ENCODE data around the gene ETF1.
"Not testable (repeated sequence)": the region's sequence is repeated elsewhere in the genome, so short reads cannot be mapped to it uniquely, and the experiment has no call there.

The ETF1 gene

DNA sequence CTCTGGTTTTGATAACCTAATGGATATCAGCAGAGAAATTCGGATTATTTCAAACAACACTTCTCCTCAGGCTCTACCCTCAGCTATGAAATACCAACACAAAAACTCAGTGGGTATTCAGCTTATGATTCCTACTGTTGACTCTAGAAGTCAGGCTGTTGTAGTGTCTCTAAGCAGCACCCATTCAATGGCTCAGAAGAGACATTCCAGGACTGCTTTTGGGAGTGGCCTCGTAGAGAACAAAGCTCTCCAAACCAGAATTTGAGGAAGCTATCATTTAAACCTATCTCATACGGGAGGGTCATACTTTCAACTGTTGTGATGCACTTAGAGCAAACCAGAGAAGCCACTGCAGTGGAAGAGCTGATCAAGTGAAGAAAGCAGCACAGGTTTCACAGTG is 34.1 kb downstream of the ETF1 start:
- Histone ChIP-seq H3K4me3 (ENCODE audit: low read length) (no peak overlapping the region), H3K9ac (ENCODE audit: low read length) (no peak overlapping the region), H3K4me1 (ENCODE audit: control insufficient read depth, insufficient read depth, low read length) (no peaks in the 10 kb centered on the region), H3K27me3 (ENCODE audit: control insufficient read depth, insufficient read depth, low read length) (no peaks in the 10 kb centered on the region), H3K36me3 (ENCODE audit: control insufficient read depth, insufficient read depth, low read length) (peaks cover 2% of the 10 kb centered on the region), H3K27ac (ENCODE audit: low read depth, low read length) (no peak overlapping the region)

DNA sequence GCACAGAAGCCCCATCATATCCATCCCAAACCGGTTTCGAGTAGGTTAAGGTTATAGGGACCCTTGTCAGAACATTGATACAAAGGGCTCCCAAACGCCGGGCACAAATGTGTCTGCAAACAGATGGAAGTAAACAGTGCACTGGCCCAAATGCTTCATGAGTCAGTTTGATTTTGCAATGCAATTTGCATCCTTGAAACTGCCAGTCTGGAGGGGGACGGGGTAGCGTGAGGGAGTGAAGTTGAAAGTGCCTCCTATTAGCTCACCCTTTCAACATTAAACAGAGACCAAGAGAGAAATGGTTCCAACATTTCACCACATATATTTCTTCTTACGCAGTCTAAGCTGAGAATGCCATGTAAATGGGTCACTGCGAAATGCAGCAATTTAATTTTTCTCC is 35.6 kb downstream of the ETF1 start:
- not testable (repeated sequence) for H3K27ac ChIP-seq (ENCODE audit: low read depth, low read length); H3K9ac ChIP-seq (ENCODE audit: low read length); H3K27me3 ChIP-seq (ENCODE audit: control insufficient read depth, insufficient read depth, low read length); H3K4me1 ChIP-seq (ENCODE audit: control insufficient read depth, insufficient read depth, low read length); H3K36me3 ChIP-seq (ENCODE audit: control insufficient read depth, insufficient read depth, low read length); H3K4me3 ChIP-seq (ENCODE audit: low read length)

DNA sequence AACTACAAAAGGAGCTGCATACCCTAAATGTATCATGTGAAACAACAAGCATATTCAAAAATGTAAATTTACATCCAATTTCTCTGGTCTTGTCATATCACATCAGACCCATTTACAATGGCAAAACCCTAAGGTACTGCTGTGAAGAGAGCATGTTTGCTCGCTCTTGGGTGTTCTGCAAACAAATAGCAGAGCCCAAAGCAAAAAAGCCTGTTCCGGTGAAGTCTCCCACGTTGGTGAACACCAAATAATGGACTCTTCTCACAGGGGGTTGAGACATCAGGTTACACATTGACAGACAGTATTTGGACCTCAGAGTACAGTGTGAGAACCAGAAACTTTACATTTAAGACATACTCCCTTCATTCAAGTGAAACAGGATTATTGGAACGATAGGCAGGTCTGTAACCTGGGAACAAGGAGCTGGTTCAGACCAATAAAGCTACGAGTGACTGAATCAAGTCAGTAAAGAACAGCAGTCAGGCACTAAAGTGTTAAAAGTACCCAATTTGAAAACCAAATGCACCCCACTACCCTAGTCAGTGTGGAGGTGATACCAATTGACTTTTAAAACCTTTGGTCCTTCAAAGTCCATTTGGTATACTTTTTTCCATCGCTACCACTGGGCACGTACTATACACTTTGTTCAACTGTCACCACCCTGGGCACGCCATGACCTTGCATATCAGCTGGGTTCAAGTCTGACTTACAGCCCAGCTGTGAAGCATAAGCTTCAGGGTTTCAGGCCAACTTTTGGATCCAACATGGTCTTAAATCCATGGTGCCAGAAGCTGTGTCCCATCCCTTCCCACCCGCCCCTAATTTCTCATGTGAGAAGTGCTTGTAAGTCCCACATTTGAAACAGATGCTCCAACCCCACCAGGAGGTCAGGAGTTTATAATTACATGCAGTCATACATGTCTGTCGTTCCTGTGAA is 36.4 kb downstream of the ETF1 start:
- Histone ChIP-seq H3K36me3 (ENCODE audit: control insufficient read depth, insufficient read depth, low read length) (no peaks in the 10 kb centered on the region), H3K9ac (ENCODE audit: low read length) (no peak overlapping the region), H3K27me3 (ENCODE audit: control insufficient read depth, insufficient read depth, low read length) (no peaks in the 10 kb centered on the region), H3K27ac (ENCODE audit: low read depth, low read length) (no peak overlapping the region), H3K4me3 (ENCODE audit: low read length) (no peak overlapping the region), H3K4me1 (ENCODE audit: control insufficient read depth, insufficient read depth, low read length) (peaks cover 4% of the 10 kb centered on the region)

DNA sequence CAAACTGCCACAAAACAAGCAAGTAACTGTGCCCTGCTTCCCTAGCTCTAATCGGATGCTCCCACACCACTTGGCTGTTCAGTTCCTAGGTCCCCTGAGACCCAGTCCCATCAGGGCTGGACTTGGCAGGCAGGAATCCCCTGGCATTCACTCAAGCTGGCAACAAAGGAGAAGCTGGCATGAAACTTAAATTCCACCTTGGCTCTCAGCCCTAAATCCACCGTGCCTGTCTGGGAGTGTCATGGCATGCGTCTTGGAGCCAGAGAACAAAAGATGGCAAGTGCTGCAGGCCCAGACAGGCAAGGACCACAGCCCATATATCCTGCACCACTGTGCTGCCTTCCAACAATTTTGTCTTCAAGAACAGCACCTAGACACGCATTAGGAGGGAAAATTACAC is 38.2 kb downstream of the ETF1 start:
- no peak overlapping the region for H3K27ac ChIP-seq (ENCODE audit: low read depth, low read length)
- peaks cover 4% of the 10 kb centered on the region for H3K4me1 ChIP-seq (ENCODE audit: control insufficient read depth, insufficient read depth, low read length)
- H3K36me3 ChIP-seq (ENCODE audit: control insufficient read depth, insufficient read depth, low read length): no peaks in the 10 kb centered on the region
- no peak overlapping the region for H3K9ac ChIP-seq (ENCODE audit: low read length)
- no peaks in the 10 kb centered on the region for H3K27me3 ChIP-seq (ENCODE audit: control insufficient read depth, insufficient read depth, low read length)
- no peak overlapping the region for H3K4me3 ChIP-seq (ENCODE audit: low read length)

DNA sequence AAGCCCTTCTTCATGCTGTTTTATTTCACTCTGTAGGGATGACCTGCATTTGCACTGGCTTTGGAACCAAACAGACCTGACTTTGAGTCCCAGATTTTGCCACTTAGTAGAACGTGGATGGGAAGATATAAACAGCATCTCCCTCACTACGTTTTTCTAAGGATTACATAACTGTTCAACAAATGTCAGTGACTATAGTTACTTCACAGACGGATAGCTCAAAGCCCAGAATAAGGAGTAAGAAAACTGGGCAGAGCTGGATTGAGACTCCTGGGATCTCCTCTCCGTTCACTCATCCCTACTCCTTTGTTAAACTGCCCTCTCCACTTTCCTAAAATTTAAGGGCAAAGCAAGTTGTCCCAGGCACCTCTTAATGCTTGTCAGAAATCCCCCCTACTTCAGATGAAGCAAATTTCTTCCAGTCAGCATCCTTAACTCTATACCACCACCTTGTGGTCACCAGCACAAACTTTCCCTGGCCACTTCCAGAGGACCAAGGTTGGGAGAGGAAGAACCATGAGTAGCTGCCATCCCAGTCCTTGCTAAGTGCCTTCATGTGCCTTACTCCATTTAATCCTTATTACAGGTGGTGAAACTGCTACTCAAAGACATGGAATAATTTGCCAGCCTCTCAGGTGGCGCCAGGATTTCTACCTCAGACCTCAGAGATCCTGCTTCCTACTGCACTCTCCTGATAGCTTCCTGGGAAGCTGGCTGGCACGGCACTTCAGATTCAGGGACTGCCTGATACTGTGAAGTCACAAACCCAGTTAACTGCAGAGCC is 39.4 kb downstream of the ETF1 start:
- H3K9ac ChIP-seq (ENCODE audit: low read length): no peak overlapping the region
- H3K36me3 ChIP-seq (ENCODE audit: control insufficient read depth, insufficient read depth, low read length): no peaks in the 10 kb centered on the region
- no peaks in the 10 kb centered on the region for H3K27me3 ChIP-seq (ENCODE audit: control insufficient read depth, insufficient read depth, low read length)
- H3K4me1 ChIP-seq (ENCODE audit: control insufficient read depth, insufficient read depth, low read length): peaks cover 4% of the 10 kb centered on the region
- no peak overlapping the region for H3K4me3 ChIP-seq (ENCODE audit: low read length)
- peak overlapping the region; percentile 3 for H3K27ac ChIP-seq (ENCODE audit: low read depth, low read length)

DNA sequence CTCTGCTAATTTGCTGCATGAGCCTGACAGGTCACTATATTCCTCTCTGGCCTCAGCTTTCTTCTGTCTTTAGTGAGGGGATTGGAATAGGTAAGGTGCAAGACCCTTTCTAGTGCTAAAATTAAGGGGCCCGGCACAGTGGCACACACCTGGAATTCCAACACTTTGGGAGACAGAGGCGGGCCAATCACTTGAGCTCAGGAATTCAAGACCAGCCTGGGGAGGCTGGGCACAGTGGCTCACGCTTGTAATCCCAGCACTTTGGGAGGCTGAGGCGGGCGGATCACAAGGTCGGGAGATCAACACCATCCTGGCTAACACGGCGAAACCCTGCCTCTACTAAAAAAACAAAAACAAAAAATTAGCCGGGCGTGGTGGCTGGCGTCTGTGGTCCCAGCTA is 40.5 kb downstream of the ETF1 start:
- H3K9ac ChIP-seq (ENCODE audit: low read length): no peak overlapping the region
- H3K4me3 ChIP-seq (ENCODE audit: low read length): no peak overlapping the region
- H3K4me1 ChIP-seq (ENCODE audit: control insufficient read depth, insufficient read depth, low read length): peaks cover 4% of the 10 kb centered on the region
- H3K36me3 ChIP-seq (ENCODE audit: control insufficient read depth, insufficient read depth, low read length): no peaks in the 10 kb centered on the region
- no peak overlapping the region for H3K27ac ChIP-seq (ENCODE audit: low read depth, low read length)
- H3K27me3 ChIP-seq (ENCODE audit: control insufficient read depth, insufficient read depth, low read length): no peaks in the 10 kb centered on the region

DNA sequence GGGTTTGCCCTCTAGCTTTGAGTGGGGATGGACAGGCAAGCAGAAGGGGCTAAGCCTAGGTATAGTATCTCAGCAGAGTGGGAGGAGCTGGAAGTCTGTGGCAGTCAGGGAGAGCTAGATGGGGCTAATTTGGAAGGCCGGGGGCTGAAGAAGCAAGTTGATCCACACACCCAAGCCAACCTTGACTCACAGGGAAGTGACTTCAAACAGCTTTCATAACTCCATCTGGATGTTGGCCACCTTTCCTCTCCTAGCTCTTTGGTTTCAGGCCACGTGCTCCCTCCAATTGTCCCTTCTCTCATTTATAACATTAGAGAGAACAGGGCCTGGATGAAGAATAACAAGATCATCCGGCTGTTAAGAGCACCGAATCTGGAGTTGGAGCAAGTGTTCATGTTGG is 40.9 kb downstream of the ETF1 start:
- Histone ChIP-seq H3K36me3 (ENCODE audit: control insufficient read depth, insufficient read depth, low read length) (no peaks in the 10 kb centered on the region), H3K27me3 (ENCODE audit: control insufficient read depth, insufficient read depth, low read length) (no peaks in the 10 kb centered on the region), H3K27ac (ENCODE audit: low read depth, low read length) (no peak overlapping the region), H3K4me3 (ENCODE audit: low read length) (no peak overlapping the region), H3K9ac (ENCODE audit: low read length) (no peak overlapping the region), H3K4me1 (ENCODE audit: control insufficient read depth, insufficient read depth, low read length) (peaks cover 4% of the 10 kb centered on the region)

DNA sequence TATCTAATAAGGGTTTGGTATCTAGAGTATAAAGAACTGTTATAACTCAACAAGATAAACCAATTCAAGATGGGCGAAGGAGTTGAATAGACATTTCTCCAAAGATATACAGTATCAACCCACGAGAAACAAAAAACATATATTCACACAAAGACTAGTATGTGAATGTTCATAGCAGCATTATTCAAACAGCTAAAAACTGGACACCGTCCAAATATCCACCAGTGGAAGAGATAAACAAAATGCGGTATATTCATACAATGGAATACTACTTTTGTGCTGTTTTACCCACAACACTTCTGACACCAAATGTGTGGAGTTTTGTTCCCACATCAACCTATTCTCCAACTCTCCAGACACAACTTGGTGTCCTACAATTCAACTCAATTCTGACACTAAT is 44.7 kb downstream of the ETF1 start:
- no peaks in the 10 kb centered on the region for H3K36me3 ChIP-seq (ENCODE audit: control insufficient read depth, insufficient read depth, low read length)
- H3K4me1 ChIP-seq (ENCODE audit: control insufficient read depth, insufficient read depth, low read length): peaks cover 1% of the 10 kb centered on the region
- no peak overlapping the region for H3K27ac ChIP-seq (ENCODE audit: low read depth, low read length)

DNA sequence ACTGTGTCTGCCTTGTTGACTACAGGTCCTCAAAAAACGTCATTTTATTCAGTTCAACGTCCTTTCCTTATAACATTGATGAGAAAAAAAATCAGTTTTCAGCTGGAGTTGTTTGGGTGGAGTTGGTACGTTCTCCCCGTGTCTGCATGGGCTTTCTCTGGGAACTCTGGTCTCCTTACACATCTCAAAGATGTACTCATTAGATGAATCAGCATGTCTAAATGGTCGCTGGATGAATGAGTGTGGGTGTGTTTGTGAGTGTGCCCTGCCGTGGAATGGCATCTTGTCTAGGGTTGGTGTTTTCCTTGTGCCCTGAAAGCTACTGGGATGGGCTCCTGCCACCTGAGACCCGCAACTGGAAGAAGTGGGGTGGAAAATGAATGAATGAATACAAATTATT is 47.7 kb downstream of the ETF1 start:
- H3K4me1 ChIP-seq (ENCODE audit: control insufficient read depth, insufficient read depth, low read length): peaks cover 8% of the 10 kb centered on the region
- H3K4me3 ChIP-seq (ENCODE audit: low read length): no peak overlapping the region
- H3K36me3 ChIP-seq (ENCODE audit: control insufficient read depth, insufficient read depth, low read length): no peaks in the 10 kb centered on the region
- no peak overlapping the region for H3K9ac ChIP-seq (ENCODE audit: low read length)
- H3K27me3 ChIP-seq (ENCODE audit: control insufficient read depth, insufficient read depth, low read length): peaks cover 2% of the 10 kb centered on the region
- H3K27ac ChIP-seq (ENCODE audit: low read depth, low read length): no peak overlapping the region

More for the DNA sequence above, 44.7 kb downstream of the ETF1 start:
- Histone ChIP-seq H3K4me3 (ENCODE audit: low read length) (no peak overlapping the region), H3K9ac (ENCODE audit: low read length) (no peak overlapping the region), H3K27me3 (ENCODE audit: control insufficient read depth, insufficient read depth, low read length) (no peaks in the 10 kb centered on the region)

DNA sequence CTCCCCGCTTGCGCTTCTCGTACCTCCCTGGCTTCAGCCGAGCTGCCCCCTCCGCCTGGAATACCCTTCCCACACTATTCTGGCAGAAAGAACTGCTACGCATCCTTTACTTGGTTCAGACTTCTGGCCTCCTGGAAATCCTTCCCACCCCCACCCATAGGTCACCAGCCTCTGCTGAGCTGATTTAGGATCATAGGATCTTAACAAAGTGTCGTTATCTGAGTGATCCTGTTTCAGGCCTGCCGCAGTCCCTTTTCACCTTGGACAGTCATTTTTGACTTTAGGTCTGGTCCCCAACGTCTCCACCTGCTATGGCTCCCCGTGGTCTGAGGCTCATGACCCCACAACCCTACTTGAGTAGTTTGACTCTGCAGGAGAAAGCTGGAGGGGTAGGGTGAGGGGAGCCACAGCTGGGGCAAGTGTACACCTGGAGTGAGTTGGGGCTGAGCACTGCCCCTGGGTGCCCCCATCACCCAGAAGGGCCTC is 50.4 kb downstream of the ETF1 start:
- peaks cover 5% of the 10 kb centered on the region for H3K27me3 ChIP-seq (ENCODE audit: control insufficient read depth, insufficient read depth, low read length)
- H3K4me3 ChIP-seq (ENCODE audit: low read length): peak overlapping the region; percentile 57
- no peaks in the 10 kb centered on the region for H3K36me3 ChIP-seq (ENCODE audit: control insufficient read depth, insufficient read depth, low read length)
- peak overlapping the region; percentile 19 for H3K9ac ChIP-seq (ENCODE audit: low read length)
- peaks cover 8% of the 10 kb centered on the region for H3K4me1 ChIP-seq (ENCODE audit: control insufficient read depth, insufficient read depth, low read length)
- H3K27ac ChIP-seq (ENCODE audit: low read depth, low read length): peak overlapping the region; percentile 38

DNA sequence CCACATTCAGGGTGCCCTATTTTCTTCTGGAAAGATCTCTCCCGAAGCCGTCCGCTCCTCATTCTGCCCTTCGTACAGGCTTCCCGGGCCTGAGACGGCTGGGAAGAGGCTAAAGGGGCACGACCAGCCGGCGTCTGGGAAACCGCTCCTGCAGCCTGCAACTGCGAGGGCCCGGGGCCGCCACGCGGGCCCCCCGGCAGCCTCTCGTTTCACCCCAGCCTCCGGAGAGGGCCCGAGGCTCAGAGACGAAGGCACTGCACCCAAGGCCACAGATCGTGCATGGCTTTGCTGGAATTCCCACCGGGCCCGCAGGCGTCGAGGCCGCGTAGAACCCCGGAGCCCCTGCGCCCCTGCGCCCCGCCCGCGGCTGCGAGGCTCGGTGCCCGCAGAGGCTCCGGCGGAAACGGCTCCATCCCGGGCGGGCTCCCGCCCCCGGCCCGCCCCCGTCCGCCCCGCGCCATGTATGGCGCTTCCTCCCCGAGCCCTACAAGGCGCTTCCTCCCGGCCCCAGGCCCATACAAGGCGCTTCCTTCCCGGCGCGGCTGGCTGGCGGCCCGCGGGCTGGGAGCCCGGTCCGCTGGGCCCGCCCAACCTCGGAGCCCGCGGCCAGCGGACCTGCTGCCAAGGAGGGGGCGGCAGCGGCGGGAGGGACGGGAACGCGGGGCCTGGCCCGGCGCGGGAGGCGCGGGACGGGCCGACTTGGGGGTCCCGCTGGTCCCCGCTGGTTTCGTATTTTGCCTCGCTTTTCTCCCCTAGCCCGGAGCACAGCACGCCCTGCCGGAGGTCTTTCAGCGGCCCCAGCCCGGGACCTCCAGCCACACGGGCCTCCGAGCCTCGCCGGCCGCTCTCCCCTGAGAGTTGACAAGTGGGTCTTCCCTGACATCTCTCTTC is 51.1 kb downstream of the ETF1 start:
- Histone ChIP-seq H3K9ac (ENCODE audit: low read length) (peak overlapping the region; percentile 19), H3K4me3 (ENCODE audit: low read length) (peak overlapping the region; percentile 63), H3K36me3 (ENCODE audit: control insufficient read depth, insufficient read depth, low read length) (no peaks in the 10 kb centered on the region), H3K4me1 (ENCODE audit: control insufficient read depth, insufficient read depth, low read length) (peaks cover 8% of the 10 kb centered on the region), H3K27ac (ENCODE audit: low read depth, low read length) (peak overlapping the region; percentile 38), H3K27me3 (ENCODE audit: control insufficient read depth, insufficient read depth, low read length) (peaks cover 5% of the 10 kb centered on the region)

DNA sequence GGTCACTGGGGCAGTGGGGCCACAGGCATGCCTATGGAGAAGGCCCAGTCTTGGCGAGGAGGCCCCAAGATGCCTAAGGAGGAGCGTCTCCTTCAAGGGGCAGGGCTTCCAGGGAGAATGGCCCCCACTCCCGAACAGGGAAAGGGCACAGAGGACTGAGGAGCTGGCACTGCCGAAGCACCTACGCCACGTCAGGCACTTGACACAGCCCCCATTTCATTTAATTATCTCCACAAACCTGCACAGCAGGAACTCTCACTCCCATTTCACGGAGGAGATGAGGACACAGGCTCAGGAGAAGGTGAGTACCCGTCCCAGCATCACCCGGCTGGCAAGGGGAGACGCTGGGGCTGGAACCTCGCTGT is 51.8 kb downstream of the ETF1 start:
- H3K4me3 ChIP-seq (ENCODE audit: low read length): peak overlapping the region; percentile 63
- H3K27ac ChIP-seq (ENCODE audit: low read depth, low read length): no peak overlapping the region
- H3K4me1 ChIP-seq (ENCODE audit: control insufficient read depth, insufficient read depth, low read length): peaks cover 8% of the 10 kb centered on the region
- H3K36me3 ChIP-seq (ENCODE audit: control insufficient read depth, insufficient read depth, low read length): no peaks in the 10 kb centered on the region
- peaks cover 5% of the 10 kb centered on the region for H3K27me3 ChIP-seq (ENCODE audit: control insufficient read depth, insufficient read depth, low read length)
- H3K9ac ChIP-seq (ENCODE audit: low read length): no peak overlapping the region

Measured in rectal smooth muscle tissue (tissue), 1 donor.